HG03342 (cell line): ENCODE data around the gene STKLD1.

Experiments
- ATAC-seq: cut with Tn5 transposase; IDR thresholded peaks from one replicate; pipeline ENCODE4 v1.9.1; 2021; ENCODE audit warnings: mild to moderate bottlenecking, moderate library complexity; ENCODE audit not compliant: unreplicated experiment

The STKLD1 gene

DNA sequence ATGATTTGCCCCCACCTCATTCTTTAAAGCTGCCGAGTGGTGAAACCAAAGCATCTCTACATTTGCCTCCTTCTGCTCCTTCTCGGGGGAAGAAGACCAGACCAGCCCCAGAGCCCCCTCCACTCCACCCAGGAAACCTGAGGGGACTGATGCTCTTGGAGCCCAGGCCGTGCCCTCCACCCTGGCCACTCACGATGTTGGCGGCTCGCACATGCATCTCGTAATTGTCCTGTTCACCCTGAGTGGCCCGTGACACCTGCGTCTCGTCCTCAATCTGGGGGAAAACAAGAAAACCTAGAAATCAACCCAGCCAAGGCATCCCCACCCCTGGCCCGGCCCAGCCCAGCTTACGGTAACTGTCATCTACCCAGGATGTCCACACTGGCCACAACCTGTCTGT, 31.2 kb upstream of the STKLD1 start:
- ATAC-seq: no peak

DNA sequence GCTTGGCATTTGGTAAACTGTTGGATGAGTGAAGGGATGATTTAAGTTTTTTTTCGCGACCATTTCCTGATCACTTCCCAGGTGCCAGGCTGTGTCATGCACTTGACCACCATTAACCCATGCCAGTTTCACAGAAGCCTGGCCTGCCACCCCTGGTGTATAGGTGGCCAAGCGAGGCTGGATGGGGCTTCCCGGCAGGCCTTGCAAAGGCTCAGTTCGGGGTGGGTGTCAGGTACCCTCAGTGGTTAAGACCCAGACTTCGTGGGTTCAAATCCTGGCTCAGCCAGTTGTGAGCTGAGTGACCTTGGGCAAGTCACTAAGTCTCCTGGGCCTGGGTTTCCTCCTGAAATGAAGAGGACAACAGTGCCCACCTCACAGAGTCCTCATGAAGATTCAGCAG, 30.6 kb upstream of the STKLD1 start:
- ATAC-seq: no peak

DNA sequence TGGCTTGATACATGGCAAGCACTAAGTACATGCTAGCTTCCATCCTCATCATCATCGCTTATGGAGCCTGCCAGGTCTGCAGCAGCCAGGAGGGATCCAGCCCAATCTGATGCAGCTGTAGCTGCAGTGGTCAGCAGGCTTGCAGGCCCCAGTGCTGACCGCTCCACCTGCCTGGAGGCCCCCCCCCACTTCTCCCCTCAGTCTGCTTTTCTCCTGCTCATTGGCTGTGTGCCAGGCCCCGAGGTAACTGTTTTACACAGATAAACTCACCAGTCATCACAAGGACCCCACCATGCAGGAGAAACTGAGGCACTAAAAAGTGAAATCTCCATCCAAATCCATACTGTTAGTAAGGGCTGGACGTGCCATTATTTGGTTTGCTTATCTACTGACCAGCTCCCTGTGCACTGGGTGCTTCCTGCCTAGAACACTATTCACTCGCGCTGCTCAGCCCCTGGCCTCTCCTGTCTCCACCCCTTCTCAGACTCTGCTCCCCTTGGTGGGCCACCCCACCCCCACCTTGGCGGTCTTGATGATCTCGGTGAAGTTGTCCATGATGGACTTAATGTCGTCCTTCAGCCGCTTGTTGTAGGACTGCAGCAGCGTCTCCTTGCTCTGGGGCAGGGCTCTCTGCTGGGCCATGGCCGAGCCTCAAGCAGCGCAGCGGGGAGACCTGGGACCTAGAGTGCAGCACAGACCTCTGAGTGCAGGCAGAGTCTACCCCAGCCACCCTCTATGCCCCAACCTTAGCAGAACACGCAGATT, 30.0 kb upstream of the STKLD1 start:
- no peak for ATAC-seq

DNA sequence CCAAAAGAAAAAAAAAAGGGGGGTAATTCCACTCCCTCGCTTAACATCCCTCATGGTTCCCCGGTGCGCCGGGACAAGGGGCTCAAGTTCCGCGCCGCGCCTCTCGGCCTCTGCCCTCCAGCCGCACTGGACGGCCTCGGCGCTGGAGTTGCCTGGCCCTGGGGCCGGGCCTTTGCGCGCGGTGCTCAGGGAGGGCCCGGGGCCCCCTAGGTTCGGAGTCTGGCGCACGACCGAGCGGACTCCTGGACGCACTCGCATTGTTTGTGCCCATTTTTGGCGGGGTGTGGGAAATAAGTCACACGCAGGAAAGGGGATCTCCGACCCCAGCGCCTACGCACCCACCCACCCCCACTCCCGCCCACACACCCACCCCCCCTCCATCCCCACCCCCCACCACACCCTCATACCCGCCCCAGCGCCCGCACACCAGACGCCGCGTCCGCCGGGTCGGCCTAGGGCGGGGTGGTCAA, 28.6 kb upstream of the STKLD1 start:
- ATAC-seq: peak; percentile 27

DNA sequence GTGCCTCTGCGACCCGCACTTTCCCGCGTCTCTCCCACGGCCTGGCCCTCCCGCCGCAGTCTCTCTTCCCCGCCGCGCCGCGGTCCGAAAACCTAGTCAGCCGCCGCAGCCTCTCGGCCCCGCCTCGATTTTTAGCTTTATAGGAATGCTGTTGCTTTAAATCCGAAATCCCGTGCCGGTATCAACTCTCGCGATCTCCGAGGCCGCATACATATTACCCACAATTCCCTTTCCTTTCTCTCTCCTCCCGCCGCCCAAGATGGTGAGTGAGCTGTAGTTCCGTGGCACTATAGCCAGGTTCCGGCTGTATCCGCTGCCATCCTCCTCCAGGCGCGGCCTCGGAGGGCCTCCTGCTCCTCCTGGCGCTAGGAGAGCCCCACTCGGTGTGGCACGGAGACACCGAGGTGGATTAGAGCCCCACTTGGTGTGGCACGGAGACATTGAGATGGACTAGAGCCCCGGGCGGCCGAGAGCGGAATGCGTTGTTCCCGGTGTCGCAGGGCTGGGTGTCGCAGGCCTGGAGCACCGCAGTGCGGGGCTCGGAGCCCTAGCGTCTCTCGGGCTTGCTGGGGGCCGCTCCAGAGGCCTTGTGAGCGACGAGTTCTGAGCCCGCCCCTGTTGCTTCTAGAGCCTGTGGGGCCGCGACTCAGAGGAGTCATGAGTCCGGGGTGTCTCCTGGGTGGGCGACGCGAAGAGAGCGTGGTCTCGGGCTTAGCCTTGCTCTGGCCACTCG, 28.0 kb upstream of the STKLD1 start, which contains the start of the genes MED22 and RPL7A:
MED22 (minus strand) TSS at position 147 of the 733 bp plus-strand sequence. CDS start 1,469 bp downstream, outside the sequence.
RPL7A (plus strand) TSS at position 234 of the 733 bp plus-strand sequence; CDS start at position 260, 26 bp downstream.
- peak; percentile 62 for ATAC-seq

DNA sequence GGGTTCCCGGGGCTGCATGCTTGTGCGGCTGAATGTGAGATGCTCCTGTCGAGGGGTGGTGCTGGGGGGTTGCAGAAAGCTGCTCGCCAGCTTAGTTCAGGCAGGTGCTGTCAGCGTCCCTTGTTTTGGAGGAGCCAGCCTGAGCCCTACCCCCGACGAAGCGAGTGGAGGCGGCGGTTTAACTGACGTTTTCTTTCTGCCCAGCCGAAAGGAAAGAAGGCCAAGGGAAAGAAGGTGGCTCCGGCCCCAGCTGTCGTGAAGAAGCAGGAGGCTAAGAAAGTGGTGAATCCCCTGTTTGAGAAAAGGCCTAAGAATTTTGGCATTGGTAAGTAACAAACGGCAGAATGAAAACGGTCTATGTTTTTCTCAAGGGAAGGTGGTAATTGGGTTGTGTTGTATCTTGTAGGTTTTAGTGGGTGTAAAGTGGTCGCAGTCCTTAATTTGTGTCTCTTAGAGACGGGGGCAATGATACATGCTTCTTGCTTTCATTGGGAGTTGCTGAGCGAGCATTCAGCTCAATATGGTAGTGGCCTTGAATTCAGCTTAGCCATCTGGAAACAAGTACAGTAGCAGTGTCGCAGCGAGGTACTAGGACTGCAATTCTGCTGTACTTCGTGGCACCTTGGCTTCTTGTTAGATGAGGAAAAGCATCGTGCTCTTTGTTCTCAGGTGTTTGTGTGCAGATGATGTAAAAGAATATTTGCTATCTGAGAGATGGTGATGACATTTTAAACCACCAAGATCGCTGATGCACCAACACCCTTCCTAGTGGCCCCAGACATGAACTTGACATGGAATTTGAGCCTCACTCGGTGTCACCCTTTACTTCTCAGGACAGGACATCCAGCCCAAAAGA, 27.2 kb upstream of the STKLD1 start:
- no peak for ATAC-seq

DNA sequence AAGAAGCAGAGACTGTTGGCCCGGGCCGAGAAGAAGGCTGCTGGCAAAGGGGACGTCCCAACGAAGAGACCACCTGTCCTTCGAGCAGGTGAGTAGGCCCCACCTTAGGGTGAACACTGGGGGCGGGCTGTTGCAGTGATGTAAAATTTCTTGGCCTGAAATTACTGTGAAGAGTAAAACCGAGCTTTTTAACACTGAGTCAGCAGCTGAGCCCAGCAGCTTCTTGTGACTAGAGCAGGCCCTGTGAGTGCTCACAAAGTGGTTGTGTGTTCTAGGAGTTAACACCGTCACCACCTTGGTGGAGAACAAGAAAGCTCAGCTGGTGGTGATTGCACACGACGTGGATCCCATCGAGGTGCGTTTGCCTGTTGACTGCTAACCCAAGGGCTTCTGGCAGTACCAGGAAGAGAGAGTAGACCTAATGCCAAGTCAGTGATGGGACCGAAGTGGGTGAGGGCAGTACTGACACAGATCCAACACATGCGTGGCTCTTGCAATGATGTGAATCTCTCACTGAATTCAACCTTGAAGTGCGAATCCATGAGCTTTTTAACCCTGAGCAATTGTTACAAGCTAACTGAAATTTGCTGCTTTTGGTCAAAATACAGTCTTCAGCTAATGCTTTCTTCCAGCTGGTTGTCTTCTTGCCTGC, 26.1 kb upstream of the STKLD1 start:
- ATAC-seq: no peak

DNA sequence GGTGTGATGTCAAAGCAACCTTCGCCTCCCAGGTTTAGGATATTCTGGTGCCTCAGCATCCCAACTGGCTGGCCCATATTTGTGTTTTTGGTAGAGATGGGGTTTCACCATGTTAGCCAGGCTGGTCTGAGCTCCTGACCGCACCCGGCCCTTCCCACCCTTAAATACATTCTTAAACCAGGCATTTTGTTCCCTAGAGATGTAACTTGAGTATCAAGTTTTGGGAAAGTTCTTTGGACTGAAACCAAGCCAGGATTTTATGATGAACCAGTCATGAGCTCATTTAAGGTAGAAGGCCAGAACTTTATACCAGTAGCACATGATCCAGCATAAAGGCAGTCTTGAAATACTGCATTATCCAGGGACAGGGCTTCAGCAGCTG, 24.6 kb upstream of the STKLD1 start:
- ATAC-seq: no peak

DNA sequence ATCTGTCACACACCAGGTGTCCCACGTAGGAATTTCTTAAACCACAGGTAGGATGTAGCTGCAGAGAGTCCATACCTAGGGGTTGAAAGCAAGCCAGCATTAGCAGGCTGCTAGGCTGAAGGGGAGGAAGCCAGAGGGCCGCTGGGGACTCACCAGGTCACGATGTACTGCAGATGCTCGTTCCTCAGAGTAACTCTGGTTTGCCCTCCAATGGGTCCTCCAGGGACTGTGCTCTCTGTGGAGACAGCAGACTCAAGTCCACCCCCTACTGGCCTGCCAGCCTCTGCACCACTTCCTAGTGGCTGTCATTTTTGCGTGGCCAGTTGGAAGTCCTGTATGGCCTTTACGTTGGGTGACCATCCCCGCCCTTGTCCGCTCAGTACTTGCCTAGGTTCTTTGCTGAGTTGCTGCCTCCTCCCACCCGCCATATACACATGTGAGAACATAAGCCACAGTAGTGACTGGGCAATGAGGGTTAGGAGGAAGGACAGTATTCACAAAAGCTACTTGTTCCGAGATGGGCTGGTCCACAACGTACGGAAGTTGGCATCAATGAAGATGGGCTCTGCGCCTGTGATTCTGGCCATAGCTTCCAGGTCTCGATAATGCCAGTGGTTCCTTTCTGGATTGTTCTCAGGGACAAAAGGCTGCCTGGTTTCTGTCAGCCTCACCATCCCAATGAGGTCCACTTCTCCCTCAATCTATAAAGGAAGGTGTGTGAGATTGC, 24.1 kb upstream of the STKLD1 start:
- no peak for ATAC-seq

DNA sequence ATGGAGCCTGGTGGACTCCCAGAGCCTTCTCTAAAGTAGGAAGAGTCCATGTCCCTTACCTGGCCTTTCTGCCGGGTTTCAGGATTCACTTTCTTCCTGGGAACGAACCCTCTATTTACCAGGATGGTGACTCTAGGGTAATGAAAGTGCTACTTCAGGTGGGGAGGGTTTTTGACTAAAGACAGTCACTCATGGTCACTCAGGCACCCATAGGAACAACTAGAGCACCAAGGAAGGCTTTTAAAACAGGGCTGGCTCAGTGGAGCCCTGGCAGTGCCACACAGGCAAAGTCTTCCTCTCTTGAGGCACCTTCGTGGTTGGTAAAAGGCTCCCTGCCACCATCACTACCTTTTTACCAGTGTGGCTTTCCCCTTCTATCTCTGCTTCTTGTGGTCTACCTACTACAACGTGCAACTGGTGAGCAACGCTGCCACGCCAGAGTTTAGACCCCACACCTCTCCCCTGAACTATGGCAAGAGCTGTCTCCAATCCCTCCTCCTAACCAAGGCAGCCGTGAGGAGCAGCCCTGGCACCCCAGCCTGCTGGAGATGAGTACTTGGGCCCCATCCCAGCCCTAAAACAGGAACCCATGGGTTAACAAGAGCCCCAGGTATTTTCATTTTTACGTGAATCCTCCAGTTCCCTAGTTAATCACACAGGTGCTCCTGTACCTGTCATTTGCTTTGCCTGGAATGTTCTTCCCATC, 23.4 kb upstream of the STKLD1 start:
- ATAC-seq: no peak

DNA sequence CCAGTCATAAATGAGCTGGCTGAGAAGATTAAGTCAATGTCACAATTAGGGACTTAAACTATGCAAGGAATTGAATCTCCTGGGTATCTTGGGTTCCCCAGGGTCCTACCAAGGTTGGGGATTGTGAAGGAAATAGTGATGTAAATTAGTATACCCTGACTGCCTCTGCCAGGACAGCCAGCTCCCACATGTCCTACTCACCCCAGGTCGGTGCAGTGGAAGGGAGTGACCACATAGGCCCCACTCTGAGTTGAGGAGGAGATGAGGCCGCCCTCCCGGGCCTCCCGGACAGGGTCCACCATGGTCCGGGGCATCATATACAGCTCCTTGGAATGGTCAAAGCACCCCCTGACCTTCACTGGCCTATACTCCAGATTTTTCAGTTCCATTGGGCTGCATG, 22.6 kb upstream of the STKLD1 start:
- ATAC-seq: no peak

DNA sequence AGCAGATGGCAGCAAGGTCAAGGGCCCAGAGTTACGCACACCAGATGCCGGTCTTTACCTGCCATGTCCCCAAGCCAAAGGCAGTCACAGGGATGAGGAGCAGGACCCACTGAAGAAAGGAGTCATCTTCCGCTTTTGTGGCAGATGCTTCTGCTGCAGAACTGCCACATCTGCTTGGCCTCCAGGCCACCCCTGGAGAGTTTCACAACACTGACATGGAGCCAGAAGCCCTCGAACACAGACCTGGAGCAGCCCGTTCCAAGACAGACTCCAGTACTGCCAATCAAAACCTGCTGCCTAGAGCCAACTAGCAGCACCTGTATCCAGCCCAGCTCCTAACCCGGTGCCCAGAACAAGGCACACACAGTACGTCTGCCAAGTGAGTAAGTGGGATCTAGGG, 21.4 kb upstream of the STKLD1 start:
- ATAC-seq: no peak

DNA sequence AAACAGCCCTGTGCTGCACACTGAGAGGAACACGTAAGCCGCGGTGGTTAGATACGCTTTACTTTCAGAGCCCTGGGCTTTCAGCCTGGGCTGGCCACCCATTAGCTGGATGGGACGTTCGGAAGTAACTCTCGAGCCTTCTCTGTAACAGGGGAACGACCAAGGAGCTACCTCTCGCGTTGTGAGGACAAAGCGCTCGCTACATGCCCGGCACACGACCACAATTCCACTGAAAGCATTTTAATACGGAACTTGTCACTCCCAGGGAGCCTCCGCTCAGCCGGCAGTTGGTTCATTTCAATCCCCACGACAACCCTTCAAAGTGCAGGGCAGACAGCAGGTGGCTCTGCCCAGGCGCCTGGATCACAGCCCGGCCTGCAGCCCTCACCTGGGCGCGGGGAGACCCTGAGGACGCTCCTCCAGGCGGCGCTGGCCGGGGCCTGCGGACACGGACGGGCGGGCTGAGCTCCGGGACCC, 20.2 kb upstream of the STKLD1 start:
- peak; percentile 27 for ATAC-seq

DNA sequence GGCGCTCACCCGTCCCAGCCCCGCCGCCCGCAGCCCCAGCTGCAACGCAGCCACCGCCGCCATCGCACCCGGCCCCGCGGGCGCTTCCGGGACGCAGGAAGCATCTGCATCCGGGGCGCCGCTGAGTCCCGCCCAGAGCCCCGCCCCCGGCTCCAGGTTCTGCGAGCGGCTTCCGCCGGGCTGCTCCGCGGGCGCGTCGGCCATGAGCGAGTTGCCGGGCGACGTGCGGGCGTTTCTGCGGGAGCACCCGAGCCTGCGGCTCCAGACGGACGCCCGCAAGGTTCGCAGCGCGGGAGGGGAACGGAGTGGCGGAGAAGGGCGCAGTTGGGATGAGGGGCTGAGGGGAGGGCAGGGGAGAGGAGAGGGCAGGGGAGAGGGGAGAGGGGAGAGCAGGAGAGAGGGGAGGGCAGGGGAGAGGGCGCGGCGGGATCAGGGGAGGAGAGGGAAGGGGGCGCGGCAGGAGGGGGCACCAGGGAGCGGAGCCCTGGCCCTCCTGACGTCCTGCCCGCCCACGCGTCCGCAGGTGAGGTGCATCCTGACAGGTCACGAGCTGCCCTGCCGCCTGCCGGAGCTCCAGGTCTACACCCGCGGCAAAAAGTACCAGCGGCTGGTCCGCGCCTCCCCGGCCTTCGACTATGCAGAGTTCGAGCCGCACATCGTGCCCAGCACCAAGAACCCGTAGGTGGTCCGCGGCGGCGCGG, 19.6 kb upstream of the STKLD1 start, which contains the start of the genes SURF1 and SURF2:
SURF1 (minus strand) TSS at position 97 of the 701 bp plus-strand sequence; CDS start at position 63, 34 bp downstream.
SURF2 (plus strand) TSS at position 160 of the 701 bp plus-strand sequence; CDS start at position 203, 43 bp downstream.
- peak; percentile 64 for ATAC-seq

DNA sequence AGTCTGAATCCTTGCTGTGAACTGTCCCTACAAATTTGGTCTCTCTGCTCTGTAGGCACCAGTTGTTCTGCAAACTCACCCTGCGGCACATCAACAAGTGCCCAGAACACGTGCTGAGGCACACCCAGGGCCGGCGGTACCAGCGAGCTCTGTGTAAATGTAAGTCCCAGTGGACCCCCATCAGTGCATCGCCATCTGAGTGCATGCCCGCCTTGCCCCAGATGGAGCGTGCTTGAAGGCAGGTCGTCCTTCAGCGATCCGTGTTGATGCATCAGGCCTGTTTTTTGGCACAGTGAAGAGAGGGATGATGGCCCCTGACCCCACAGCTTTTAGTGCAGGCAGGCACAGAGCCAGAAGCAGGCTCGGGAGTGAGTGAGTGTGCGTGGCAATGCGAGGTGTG, 18.5 kb upstream of the STKLD1 start:
- ATAC-seq: no peak

DNA sequence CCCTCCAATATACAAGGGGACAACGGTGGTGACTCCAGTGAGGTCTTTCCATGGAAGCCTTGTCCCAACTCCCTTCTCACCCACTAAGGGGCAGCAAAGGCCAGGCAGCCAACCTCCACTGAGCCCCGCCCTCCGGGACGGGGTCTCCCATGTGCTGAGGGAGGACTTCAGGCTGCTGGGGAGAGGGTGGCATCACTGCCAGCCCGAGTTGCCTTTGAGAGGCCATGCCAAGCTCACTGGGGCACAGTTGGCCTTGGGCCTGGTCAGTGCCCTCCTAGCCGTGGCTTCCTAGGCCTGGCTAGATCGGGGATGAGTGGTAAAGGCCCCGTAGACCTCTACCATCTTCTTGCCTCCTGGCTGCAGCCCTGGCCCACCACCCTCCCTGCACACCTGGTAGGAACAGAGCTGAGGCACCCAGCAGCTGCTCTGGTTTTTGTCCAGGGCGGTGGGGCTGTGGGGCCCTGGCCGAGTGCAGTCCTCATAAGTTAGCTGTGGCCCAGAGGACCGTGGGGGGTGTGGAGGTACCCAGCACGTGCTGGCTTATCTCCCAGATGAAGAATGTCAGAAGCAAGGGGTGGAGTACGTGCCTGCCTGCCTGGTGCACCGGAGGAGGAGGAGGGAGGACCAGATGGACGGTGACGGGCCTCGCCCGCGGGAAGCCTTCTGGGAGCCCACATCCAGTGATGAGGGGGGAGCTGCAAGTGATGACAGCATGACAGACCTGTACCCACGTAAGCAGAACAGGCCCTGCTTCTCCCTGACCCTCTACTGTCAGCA, 16.6 kb upstream of the STKLD1 start:
- ATAC-seq: no peak
